Measurements from ENCODE around the gene ARAP3. TPM values are rescaled to one million over a fixed set of nuclear protein-coding genes. Genes with fewer than 3 reads are reported as not detected.

ARAP3 gene
- total and polyA plus RNA-seq, 2 experiments from 2014 or later = 18.4 to 33.2 TPM

DNA sequence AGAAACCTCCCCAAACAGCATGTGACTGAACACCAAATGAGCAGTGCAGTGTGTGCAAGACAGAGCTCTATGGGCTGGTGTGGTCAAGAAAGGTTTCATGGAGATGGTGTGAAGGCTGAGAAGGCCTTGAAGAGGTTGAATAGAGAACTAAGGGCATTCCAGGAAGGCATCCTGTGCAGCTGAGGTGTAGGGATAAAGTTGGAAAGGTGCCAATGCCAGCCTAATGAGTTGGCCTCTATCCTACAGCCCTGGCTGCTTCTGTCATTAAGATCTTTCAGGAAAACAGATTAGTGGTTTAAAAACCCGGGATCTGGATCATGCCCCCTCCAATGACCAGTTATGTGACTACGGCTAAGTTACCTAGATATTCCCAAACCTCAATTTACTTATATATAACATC, 49.4 kb downstream of the ARAP3 start:
- no peak overlapping the region for H2AFZ ChIP-seq
- no peaks in the 10 kb centered on the region for H3K9me2 ChIP-seq (ENCODE audit: insufficient read depth)
- DNase-seq (ENCODE audit: low spot score) (no peak), ATAC-seq (no peak)
- H3K4me3 ChIP-seq = no peak overlapping the region
- no peaks in the 10 kb centered on the region for H3K27me3 ChIP-seq (ENCODE audit: insufficient read depth)
- 0 out of 2 replicates have a peak, but pooled peaks cover 11% of the 10 kb centered on the region for H3F3A ChIP-seq (replicated peaks; ENCODE audit: low read depth)
- TF ChIP-seq NANOG (IDR thresholded peaks at IDR 0.05; ENCODE audit: borderline replicate concordance) (no peak), POLR2AphosphoS5 (IDR thresholded peaks at IDR 0.05; ENCODE audit: low read depth) (no peak), STAT1 (IDR thresholded peaks at IDR 0.05; ENCODE audit: unreplicated experiment) (no peak), ZNF331 (CRISPR knock-in tag; IDR thresholded peaks at IDR 0.05; ENCODE audit: low read depth) (no peak), EZH2phosphoT487 (IDR thresholded peaks at IDR 0.05; ENCODE audit: unreplicated experiment) (no peak), JUNB (IDR thresholded peaks at IDR 0.05; ENCODE audit: unreplicated experiment) (no peak), CREB1 (CRISPR knock-in tag; IDR thresholded peaks at IDR 0.05; ENCODE audit: low read depth) (no peak), ZNF114 (CRISPR knock-in tag; IDR thresholded peaks at IDR 0.05) (no peak)
- TF ChIP-seq, protein P1, sequence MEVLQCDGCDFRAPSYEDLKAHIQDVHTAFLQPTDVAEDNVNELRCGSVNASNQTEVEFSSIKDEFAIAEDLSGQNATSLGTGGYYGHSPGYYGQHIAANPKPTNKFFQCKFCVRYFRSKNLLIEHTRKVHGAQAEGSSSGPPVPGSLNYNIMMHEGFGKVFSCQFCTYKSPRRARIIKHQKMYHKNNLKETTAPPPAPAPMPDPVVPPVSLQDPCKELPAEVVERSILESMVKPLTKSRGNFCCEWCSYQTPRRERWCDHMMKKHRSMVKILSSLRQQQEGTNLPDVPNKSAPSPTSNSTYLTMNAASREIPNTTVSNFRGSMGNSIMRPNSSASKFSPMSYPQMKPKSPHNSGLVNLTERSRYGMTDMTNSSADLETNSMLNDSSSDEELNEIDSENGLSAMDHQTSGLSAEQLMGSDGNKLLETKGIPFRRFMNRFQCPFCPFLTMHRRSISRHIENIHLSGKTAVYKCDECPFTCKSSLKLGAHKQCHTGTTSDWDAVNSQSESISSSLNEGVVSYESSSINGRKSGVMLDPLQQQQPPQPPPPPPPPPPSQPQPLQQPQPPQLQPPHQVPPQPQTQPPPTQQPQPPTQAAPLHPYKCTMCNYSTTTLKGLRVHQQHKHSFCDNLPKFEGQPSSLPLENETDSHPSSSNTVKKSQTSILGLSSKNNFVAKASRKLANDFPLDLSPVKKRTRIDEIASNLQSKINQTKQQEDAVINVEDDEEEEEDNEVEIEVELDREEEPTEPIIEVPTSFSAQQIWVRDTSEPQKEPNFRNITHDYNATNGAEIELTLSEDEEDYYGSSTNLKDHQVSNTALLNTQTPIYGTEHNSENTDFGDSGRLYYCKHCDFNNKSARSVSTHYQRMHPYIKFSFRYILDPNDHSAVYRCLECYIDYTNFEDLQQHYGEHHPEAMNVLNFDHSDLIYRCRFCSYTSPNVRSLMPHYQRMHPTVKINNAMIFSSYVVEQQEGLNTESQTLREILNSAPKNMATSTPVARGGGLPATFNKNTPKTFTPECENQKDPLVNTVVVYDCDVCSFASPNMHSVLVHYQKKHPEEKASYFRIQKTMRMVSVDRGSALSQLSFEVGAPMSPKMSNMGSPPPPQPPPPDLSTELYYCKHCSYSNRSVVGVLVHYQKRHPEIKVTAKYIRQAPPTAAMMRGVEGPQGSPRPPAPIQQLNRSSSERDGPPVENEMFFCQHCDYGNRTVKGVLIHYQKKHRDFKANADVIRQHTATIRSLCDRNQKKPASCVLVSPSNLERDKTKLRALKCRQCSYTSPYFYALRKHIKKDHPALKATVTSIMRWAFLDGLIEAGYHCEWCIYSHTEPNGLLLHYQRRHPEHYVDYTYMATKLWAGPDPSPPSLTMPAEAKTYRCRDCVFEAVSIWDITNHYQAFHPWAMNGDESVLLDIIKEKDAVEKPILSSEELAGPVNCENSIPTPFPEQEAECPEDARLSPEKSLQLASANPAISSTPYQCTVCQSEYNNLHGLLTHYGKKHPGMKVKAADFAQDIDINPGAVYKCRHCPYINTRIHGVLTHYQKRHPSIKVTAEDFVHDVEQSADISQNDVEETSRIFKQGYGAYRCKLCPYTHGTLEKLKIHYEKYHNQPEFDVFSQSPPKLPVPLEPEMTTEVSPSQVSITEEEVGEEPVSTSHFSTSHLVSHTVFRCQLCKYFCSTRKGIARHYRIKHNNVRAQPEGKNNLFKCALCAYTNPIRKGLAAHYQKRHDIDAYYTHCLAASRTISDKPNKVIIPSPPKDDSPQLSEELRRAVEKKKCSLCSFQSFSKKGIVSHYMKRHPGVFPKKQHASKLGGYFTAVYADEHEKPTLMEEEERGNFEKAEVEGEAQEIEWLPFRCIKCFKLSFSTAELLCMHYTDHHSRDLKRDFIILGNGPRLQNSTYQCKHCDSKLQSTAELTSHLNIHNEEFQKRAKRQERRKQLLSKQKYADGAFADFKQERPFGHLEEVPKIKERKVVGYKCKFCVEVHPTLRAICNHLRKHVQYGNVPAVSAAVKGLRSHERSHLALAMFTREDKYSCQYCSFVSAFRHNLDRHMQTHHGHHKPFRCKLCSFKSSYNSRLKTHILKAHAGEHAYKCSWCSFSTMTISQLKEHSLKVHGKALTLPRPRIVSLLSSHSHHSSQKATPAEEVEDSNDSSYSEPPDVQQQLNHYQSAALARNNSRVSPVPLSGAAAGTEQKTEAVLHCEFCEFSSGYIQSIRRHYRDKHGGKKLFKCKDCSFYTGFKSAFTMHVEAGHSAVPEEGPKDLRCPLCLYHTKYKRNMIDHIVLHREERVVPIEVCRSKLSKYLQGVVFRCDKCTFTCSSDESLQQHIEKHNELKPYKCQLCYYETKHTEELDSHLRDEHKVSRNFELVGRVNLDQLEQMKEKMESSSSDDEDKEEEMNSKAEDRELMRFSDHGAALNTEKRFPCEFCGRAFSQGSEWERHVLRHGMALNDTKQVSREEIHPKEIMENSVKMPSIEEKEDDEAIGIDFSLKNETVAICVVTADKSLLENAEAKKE (CRISPR knock-in tag; IDR thresholded peaks at IDR 0.05) = no peak
- TF ChIP-seq, protein P2, sequence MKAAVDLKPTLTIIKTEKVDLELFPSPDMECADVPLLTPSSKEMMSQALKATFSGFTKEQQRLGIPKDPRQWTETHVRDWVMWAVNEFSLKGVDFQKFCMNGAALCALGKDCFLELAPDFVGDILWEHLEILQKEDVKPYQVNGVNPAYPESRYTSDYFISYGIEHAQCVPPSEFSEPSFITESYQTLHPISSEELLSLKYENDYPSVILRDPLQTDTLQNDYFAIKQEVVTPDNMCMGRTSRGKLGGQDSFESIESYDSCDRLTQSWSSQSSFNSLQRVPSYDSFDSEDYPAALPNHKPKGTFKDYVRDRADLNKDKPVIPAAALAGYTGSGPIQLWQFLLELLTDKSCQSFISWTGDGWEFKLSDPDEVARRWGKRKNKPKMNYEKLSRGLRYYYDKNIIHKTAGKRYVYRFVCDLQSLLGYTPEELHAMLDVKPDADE (IDR thresholded peaks at IDR 0.05) = no peak
- TF ChIP-seq, protein P3, sequence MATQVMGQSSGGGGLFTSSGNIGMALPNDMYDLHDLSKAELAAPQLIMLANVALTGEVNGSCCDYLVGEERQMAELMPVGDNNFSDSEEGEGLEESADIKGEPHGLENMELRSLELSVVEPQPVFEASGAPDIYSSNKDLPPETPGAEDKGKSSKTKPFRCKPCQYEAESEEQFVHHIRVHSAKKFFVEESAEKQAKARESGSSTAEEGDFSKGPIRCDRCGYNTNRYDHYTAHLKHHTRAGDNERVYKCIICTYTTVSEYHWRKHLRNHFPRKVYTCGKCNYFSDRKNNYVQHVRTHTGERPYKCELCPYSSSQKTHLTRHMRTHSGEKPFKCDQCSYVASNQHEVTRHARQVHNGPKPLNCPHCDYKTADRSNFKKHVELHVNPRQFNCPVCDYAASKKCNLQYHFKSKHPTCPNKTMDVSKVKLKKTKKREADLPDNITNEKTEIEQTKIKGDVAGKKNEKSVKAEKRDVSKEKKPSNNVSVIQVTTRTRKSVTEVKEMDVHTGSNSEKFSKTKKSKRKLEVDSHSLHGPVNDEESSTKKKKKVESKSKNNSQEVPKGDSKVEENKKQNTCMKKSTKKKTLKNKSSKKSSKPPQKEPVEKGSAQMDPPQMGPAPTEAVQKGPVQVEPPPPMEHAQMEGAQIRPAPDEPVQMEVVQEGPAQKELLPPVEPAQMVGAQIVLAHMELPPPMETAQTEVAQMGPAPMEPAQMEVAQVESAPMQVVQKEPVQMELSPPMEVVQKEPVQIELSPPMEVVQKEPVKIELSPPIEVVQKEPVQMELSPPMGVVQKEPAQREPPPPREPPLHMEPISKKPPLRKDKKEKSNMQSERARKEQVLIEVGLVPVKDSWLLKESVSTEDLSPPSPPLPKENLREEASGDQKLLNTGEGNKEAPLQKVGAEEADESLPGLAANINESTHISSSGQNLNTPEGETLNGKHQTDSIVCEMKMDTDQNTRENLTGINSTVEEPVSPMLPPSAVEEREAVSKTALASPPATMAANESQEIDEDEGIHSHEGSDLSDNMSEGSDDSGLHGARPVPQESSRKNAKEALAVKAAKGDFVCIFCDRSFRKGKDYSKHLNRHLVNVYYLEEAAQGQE (IDR thresholded peaks at IDR 0.05; ENCODE audit: unreplicated experiment) = no peak
- H3K36me3 Mint-ChIP-seq (ENCODE audit: low read depth) = peaks cover 32% of the 10 kb centered on the region
- H4K20me1 ChIP-seq (replicated peaks; ENCODE audit: insufficient read depth) = peaks cover 36% of the 10 kb centered on the region
- H3K4me1 Mint-ChIP-seq = peaks cover 18% of the 10 kb centered on the region
- H3K27me3 Mint-ChIP-seq (ENCODE audit: insufficient read depth, low read depth, poor library complexity) = peaks cover 1% of the 10 kb centered on the region
- no peak overlapping the region for H3K27ac Mint-ChIP-seq
- H3K79me2 ChIP-seq (replicated peaks; ENCODE audit: insufficient read depth) = peaks cover 58% of the 10 kb centered on the region
- no peak overlapping the region for H3K27ac ChIP-seq (ENCODE audit: low read depth)
- H3K4me3 Mint-ChIP-seq = no peak overlapping the region
- H3K36me3 ChIP-seq (ENCODE audit: insufficient read depth) = peaks cover 12% of the 10 kb centered on the region; the same call in 1 of the 2 replicates
- H3K4me2 ChIP-seq = no peak overlapping the region
- peaks cover 12% of the 10 kb centered on the region for H3K4me1 ChIP-seq (ENCODE audit: insufficient read depth)
- H3K9me3 Mint-ChIP-seq = no peaks in the 10 kb centered on the region
